ENCODE measurements around the gene ENPP4. TPM values are rescaled to one million over a fixed set of nuclear protein-coding genes. Genes with fewer than 3 reads are reported as not detected.

Gene ENPP4
- total and polyA plus RNA-seq, 9 of the 15 experiments (the other 6 are each of a cell fraction or from before 2014, with no cell fraction given) = 0.07 TPM; not detected in 8

GRCh38 chr6:46105568-46105967, 24.2 kb upstream of the ENPP4 start (continued):
- TF ChIP-seq ZNF280B (CRISPR knock-in tag; IDR thresholded peaks at IDR 0.05) (no peak), KLF10 (CRISPR knock-in tag; IDR thresholded peaks at IDR 0.05) (no peak), DEAF1 (CRISPR knock-in tag; IDR thresholded peaks at IDR 0.05) (no peak), JUNB (CRISPR knock-in tag; conservative IDR thresholded peaks at IDR 0.05) (no peak), TCF15 (CRISPR knock-in tag; IDR thresholded peaks at IDR 0.05) (no peak), PTRF (tag; IDR thresholded peaks at IDR 0.05) (no peak), RFX7 (CRISPR knock-in tag; IDR thresholded peaks at IDR 0.05) (no peak), SAFB (IDR thresholded peaks at IDR 0.05; ENCODE audit: borderline replicate concordance, low read depth, low read length) (no peak), EGR1 (conservative IDR thresholded peaks at IDR 0.05) (no peak), NR3C1 (CRISPR knock-in tag; IDR thresholded peaks at IDR 0.05) (no peak)

Data from K562 (cell line).